T-cell (primary cell): ENCODE measurements around the gene SMURF1. TPM values are rescaled to one million over a fixed set of nuclear protein-coding genes. Genes with fewer than 3 reads are reported as not detected.

ENCODE experiments used
- ATAC-seq, 4 experiments: fragments of 200-7000 bp in 3 of 4; fragments of 150-1000 bp in 1 of 4; cut with Tn5 transposase; replicated peaks in 1 of 4; 1 replicate in 3 of 4; 2 replicates in 1 of 4; pipeline ENCODE4 v1.10.0; 2021; ENCODE audit warnings: moderate library complexity in 3 of 4, mild to moderate bottlenecking in 2 of 4, moderate number of reproducible peaks in 1 of 4
- CTCF ChIA-PET, 2 donors: fragments of 300-600 bp; sonication (Branson Sonifier 250); formaldehyde crosslinking; loops; one replicate each; lab custom pipeline; 2022; ENCODE audit warnings: antibody characterized with exemption in 2 of 2; lab: Charles Lee
- POLR2A ChIA-PET, 2 donors: fragments of 300-600 bp; sonication (Branson Sonifier 250); formaldehyde crosslinking; loops; one replicate each; lab custom pipeline; 2022; ENCODE audit warnings: antibody characterized with exemption in 2 of 2; lab: Charles Lee
- DNase-seq, 35 experiments: peaks; one replicate each; pipeline versions ENCODE4 v3.0.0 to v3.0.0-alpha.2; 2013 to 2023
- H3K27ac ChIP-seq: one replicate; pipeline ENCODE4 v1.5.1; 2013; ENCODE audit warnings: low read length
- H3K27me3 ChIP-seq, 2 experiments: replicated peaks in 1 of 2; 1 replicate in 1 of 2; 2 replicates in 1 of 2; pipeline versions ENCODE4 v1.6.1 to v1.7.0; 2013; ENCODE audit warnings: low read length in 1 of 2, mixed read lengths in 1 of 2; ENCODE audit not compliant: control insufficient read depth in 2 of 2, insufficient read depth in 2 of 2; ENCODE audit errors: extremely low read depth in 1 of 2
- H3K36me3 ChIP-seq, 2 donors: 1 replicate in 1 of 2; 2 replicates in 1 of 2; pipeline versions ENCODE4 v1.6.1 to v1.7.0; 2013; ENCODE audit warnings: low read length in 1 of 2; ENCODE audit not compliant: control insufficient read depth in 2 of 2, insufficient read depth in 1 of 2; ENCODE audit errors: extremely low read depth in 1 of 2
- H3K4me1 ChIP-seq, 2 experiments: 1 replicate in 1 of 2; 2 replicates in 1 of 2; pipeline versions ENCODE4 v1.6.1 to v1.7.0; 2013; ENCODE audit warnings: low read length in 2 of 2, mixed read lengths in 1 of 2; ENCODE audit not compliant: insufficient read depth in 2 of 2, control insufficient read depth in 1 of 2; ENCODE audit errors: extremely low read depth in 1 of 2
- H3K4me3 ChIP-seq, 2 donors: 1 replicate in 1 of 2; 2 replicates in 1 of 2; pipeline versions ENCODE4 v1.5.1 to v1.7.0; 2013; ENCODE audit warnings: mild to moderate bottlenecking in 2 of 2, low read length in 1 of 2, moderate library complexity in 1 of 2; ENCODE audit not compliant: control insufficient read depth in 1 of 2; ENCODE audit errors: extremely low read depth in 1 of 2
- H3K9me3 ChIP-seq: 2 replicates; pipeline ENCODE4 v1.7.0; 2013
- H3K27ac Mint-ChIP-seq, 2 donors: one replicate each; pipeline ENCODE4 v1.8.0; 2020 to 2021; ENCODE audit warnings: mild to moderate bottlenecking in 2 of 2, mixed read lengths in 2 of 2
- H3K27me3 Mint-ChIP-seq, 2 donors: one replicate each; pipeline ENCODE4 v1.8.0; 2021 to 2022; ENCODE audit warnings: mixed read lengths in 2 of 2
- H3K36me3 Mint-ChIP-seq: one replicate; pipeline ENCODE4 v1.8.0; 2021; ENCODE audit warnings: mixed read lengths
- H3K4me1 Mint-ChIP-seq, 3 donors: one replicate each; pipeline ENCODE4 v1.8.0; 2020 to 2022; ENCODE audit warnings: mixed read lengths in 3 of 3, mild to moderate bottlenecking in 1 of 3
- H3K4me3 Mint-ChIP-seq, 3 donors: one replicate each; pipeline ENCODE4 v1.8.0; 2020 to 2022; ENCODE audit warnings: mild to moderate bottlenecking in 3 of 3, mixed read lengths in 3 of 3, moderate library complexity in 3 of 3
- H3K9me3 Mint-ChIP-seq, 3 donors: one replicate each; pipeline ENCODE4 v1.8.0; 2020 to 2022; ENCODE audit warnings: mixed read lengths in 3 of 3
- WGBS: methylation state at CpG from one replicate; pipeline ENCODE4 v1.1.5; 2013; ENCODE audit warnings: missing lambda C conversion rate; ENCODE audit not compliant: insufficient coverage; 5-methylcytosine and 5-hydroxymethylcytosine counted together
- total RNA-seq, 35 experiments: library from RNA in 6 of 35; stranded (reverse) in 6 of 35; fragments of 120-200 nt in 1 of 35; gene quantifications; one replicate each; pipeline versions ENCODE4 v1.2.1 to v1.2.4 and lab custom pipeline; 2013 to 2026

Gene SMURF1
- total RNA-seq, 5 donors from 2014 or later (not counting 1 experiment from before 2014, with no cell fraction given): 21.6 to 26.4 (median 22.7) TPM

DNA sequence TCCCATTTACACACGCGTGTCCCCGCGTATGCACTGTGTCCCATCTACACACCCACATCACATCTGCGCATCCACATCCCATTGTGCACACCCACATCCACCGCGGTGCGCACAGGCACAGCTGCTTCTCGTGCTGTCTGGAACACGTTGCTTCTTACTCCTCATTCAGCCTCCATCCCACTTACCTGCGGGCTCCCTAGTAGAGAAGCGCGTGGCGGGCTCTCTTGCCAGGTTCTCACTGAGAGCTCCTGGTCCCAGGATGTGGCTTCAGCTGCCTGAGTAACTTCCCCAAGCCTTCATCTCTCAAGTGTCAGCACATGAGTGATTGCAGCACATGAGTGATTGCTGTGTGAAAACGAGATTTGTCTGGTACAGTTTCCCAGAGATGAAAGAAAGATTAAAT, 147.8 kb downstream of the SMURF1 start:
- Histone ChIP-seq H3K36me3 (peaks cover 23 to 86% of the 10 kb centered on the region in 2 donors), H3K27ac (no peak overlapping the region), H3K9me3 (no peaks in the 10 kb centered on the region), H3K4me3 (no peak overlapping the region), H3K27me3 (no peaks in the 10 kb centered on the region), H3K4me1 (no peaks in the 10 kb centered on the region)
- Mint-ChIP-seq H3K9me3 (no peaks in the 10 kb centered on the region), H3K4me3 (no peak overlapping the region), H3K27ac (no peak overlapping the region), H3K27me3 (no peaks in the 10 kb centered on the region), H3K36me3 (peaks cover 58% of the 10 kb centered on the region), H3K4me1 (peaks cover 0 to 13% (median 5%) of the 10 kb centered on the region in 3 donors)
- ChIA-PET CTCF (interaction anchor here in 1 of 2 donors (0.6 kb wide), 1 partner anchor 526 kb away, joined by 4 read pairs; no protein-coding TSS in a partner anchor), POLR2A (no interaction called here)
- 91% methylated on average over 14 of the region's 15 CpGs for WGBS
- no peak for DNase-seq
- ATAC-seq: no peak

DNA sequence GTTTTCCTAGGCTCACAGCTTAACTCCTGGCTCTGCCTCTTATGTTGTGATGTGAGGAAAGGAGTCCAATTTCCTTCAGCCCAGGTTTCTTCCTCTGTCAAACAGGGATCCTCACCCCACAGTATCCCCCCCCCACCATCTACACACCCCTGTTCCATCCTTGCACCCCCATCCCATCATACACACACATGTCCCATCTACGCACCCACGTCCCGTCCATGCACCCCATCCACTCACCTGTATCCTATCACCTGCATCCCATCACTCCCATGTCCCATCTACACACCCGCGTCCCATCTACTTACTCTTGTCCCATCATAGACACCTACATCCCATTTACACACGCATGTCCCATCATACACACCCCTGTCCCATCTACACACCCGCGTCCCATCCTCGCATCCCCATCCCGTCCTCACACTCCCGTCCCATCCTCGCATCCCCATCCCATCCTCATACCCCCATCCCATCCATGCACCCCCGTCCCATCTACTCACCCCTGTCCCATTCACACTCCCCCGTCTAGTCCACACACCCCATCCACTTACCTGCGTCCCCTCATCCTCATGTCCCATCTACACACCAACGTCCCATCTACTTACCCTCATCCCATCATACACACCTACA, 148.3 kb downstream of the SMURF1 start:
- H3K9me3 ChIP-seq: no peaks in the 10 kb centered on the region
- 98% methylated on average over 14 of the region's 16 CpGs for WGBS
- ATAC-seq: no peak
- H3K36me3 Mint-ChIP-seq: peaks cover 57% of the 10 kb centered on the region
- H3K36me3 ChIP-seq: peaks cover 23 to 85% of the 10 kb centered on the region in 2 donors
- peaks cover 0 to 9% (median 0%) of the 10 kb centered on the region in 3 donors for H3K4me1 Mint-ChIP-seq
- H3K4me3 Mint-ChIP-seq: no peak overlapping the region
- H3K9me3 Mint-ChIP-seq: no peaks in the 10 kb centered on the region
- H3K27me3 ChIP-seq: no peaks in the 10 kb centered on the region
- no peaks in the 10 kb centered on the region for H3K4me1 ChIP-seq
- CTCF ChIA-PET: no interaction called here
- no peak for DNase-seq
- H3K4me3 ChIP-seq: no peak overlapping the region
- H3K27ac Mint-ChIP-seq: no peak overlapping the region
- POLR2A ChIA-PET: no interaction called here
- H3K27ac ChIP-seq: no peak overlapping the region
- no peaks in the 10 kb centered on the region for H3K27me3 Mint-ChIP-seq

DNA sequence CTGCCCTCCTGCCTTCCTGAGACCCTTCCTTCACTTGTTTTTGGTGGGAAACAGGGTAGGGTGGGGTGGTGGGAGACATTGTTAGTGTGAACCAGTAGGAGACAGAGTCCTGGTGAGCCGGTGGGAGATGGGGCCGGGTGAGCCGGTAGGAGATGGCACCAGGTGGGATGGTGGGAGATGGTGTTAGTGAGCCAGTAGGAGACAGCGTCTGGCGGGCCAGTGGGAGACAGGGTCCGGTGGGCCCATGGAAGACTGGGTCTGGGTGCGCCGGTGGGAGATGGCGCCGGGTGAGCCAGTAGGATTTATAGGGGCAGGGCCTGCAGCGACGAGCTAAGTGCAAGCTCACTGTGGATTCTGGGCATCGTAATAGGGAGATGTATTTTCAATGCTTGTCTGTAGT, 148.8 kb downstream of the SMURF1 start:
- CTCF ChIA-PET: no interaction called here
- H3K36me3 ChIP-seq: peaks cover 27 to 85% of the 10 kb centered on the region in 2 donors

DNA sequence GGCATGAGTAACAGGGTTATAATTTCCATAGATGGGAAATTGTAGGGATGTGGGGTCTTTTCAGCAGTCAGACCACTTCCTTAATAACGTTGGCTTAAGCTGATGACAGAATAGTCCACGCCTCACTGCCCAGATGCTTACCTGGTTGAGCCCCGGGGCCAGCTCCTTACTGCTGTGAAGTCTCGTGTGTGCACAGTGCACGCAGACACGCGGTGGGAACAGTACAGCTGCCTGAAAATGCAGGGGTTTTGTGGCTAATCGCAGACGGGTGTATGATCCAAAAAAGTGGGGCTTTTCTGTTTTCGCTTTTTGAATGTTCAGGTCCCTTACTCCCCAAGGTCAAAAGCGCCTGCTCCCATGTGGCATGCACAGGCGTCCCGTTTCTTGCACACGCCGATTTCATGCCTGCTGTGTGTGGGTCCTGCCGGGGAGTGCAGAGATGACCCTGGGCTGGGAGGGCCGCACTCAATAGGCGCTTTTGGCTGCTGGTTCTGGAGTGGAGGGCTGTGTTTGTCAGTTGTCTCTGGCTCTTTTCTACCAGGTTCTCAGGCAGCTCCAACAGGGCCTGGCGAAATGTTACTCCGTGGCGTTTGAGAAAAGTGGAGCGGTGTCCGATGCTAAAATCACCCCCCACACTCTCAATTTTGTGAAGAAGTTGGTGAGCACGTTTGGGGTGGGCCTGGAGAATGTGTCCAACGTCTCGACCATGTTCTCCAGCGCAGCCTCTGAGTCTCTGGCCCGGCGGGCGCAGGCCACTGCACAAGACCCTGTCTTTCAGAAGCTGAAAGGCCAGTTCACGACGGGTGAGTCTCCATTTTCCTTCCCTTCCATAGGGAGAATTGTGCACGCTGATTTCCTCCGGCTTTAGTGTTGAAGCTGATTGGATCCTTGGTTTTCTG, 149.6 kb downstream of the SMURF1 start:
- DNase-seq: no peak
- Mint-ChIP-seq H3K4me1 (peaks cover 1 to 14% (median 7%) of the 10 kb centered on the region in 3 donors), H3K4me3 (no peak overlapping the region), H3K36me3 (peaks cover 61% of the 10 kb centered on the region), H3K9me3 (no peaks in the 10 kb centered on the region), H3K27me3 (no peaks in the 10 kb centered on the region), H3K27ac (no peak overlapping the region)
- no peak for ATAC-seq
- Histone ChIP-seq H3K27ac (no peak overlapping the region), H3K27me3 (no peaks in the 10 kb centered on the region), H3K4me3 (no peak overlapping the region), H3K4me1 (peaks cover 0 to 5% of the 10 kb centered on the region in 2 experiments), H3K36me3 (peaks cover 34 to 84% of the 10 kb centered on the region in 2 donors), H3K9me3 (no peaks in the 10 kb centered on the region)
- WGBS: 93% methylated on average over 21 of the region's 34 CpGs
- POLR2A ChIA-PET: no interaction called here
- CTCF ChIA-PET: no interaction called here

More for the DNA sequence above, 148.8 kb downstream of the SMURF1 start:
- no peaks in the 10 kb centered on the region for H3K27me3 Mint-ChIP-seq
- H3K27ac Mint-ChIP-seq: no peak overlapping the region
- no peaks in the 10 kb centered on the region for H3K9me3 ChIP-seq
- H3K4me3 Mint-ChIP-seq: no peak overlapping the region
- WGBS: 97% methylated on average over 13 of the region's 13 CpGs
- POLR2A ChIA-PET: no interaction called here
- ATAC-seq: no peak
- H3K4me1 ChIP-seq: no peaks in the 10 kb centered on the region
- no peak overlapping the region for H3K27ac ChIP-seq
- H3K4me3 ChIP-seq: no peak overlapping the region
- no peaks in the 10 kb centered on the region for H3K27me3 ChIP-seq
- peaks cover 60% of the 10 kb centered on the region for H3K36me3 Mint-ChIP-seq
- DNase-seq: no peak
- H3K9me3 Mint-ChIP-seq: no peaks in the 10 kb centered on the region
- H3K4me1 Mint-ChIP-seq: peaks cover 0 to 9% (median 2%) of the 10 kb centered on the region in 3 donors

DNA sequence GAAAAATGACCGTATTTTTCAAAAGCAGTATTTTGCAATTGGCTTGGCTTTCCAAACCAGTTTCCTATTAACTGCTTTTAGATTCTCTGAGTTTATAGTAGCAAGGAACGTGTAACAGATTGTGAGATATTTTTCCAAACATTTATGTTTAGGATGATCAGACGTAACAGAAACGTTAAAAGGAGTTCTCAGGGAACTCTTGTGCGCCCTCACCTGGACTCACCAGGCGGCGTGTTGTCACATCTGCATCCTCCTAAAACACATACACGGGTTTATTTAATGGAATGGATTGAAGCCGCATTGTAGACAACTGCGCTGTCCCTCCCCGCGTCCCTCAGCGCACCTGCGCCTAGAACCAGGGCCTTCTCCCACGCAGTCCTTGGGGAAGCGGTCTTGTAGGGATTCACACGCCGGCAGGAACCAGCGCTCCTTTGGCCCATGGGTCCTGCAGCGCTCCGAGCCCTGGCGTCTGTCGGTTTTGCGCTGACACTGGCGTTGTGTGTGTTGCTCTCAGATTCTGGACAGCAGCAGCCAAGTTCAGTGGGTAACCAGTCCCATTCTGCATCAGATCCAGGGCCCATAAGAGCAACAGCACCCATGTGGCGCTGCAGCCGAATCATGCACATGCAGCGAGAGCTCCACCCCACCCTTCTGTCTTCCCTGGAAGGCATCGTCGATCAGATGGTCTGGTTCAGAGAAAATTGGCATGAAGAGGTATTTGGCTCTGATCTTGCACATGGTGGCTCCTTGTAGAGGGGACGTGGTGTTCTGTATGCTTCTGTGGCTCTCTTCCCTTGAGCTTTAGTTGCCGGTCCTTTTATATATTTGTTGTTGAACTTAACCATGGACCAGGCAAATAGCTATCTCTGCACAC, 150.6 kb downstream of the SMURF1 start:
- Mint-ChIP-seq H3K4me1 (peaks cover 8 to 24% (median 17%) of the 10 kb centered on the region in 3 donors), H3K27me3 (no peaks in the 10 kb centered on the region), H3K9me3 (no peaks in the 10 kb centered on the region), H3K36me3 (peaks cover 63% of the 10 kb centered on the region), H3K4me3 (no peak overlapping the region), H3K27ac (no peak overlapping the region)
- Histone ChIP-seq H3K36me3 (peaks cover 32 to 91% of the 10 kb centered on the region in 2 donors), H3K27ac (no peak overlapping the region), H3K4me1 (peaks cover 5 to 15% of the 10 kb centered on the region in 2 experiments), H3K9me3 (no peaks in the 10 kb centered on the region), H3K4me3 (no peak overlapping the region), H3K27me3 (no peaks in the 10 kb centered on the region)
- no peak for DNase-seq
- ChIA-PET POLR2A (no interaction called here), CTCF (no interaction called here)
- no peak for ATAC-seq
- 98% methylated on average over 22 of the region's 32 CpGs for WGBS

DNA sequence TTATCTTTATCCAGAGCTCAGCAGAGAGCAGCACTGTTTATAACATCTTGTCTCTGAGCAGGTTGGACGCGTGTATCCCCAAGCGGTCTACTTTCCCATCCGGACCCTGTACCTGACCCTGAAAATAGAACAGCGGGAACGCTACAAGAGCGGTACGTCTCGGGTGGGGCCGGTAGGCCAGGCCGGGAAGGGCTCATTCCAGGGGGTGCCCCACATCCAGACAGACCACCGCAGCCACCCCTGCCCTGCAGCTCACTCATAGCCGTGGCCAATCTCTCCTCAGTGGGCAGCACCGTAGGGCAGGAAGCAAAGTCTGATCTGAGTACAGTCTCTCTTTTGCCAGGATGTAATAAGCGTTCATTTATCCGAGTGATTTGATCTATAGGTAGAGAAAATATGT, 151.8 kb downstream of the SMURF1 start:
- 97% methylated on average over 13 of the region's 16 CpGs for WGBS
- Mint-ChIP-seq H3K27ac (no peak overlapping the region), H3K4me1 (peaks cover 15 to 35% (median 27%) of the 10 kb centered on the region in 3 donors), H3K9me3 (no peaks in the 10 kb centered on the region), H3K36me3 (peaks cover 74% of the 10 kb centered on the region), H3K27me3 (no peaks in the 10 kb centered on the region), H3K4me3 (no peak overlapping the region)
- Histone ChIP-seq H3K27ac (no peak overlapping the region), H3K27me3 (no peaks in the 10 kb centered on the region), H3K9me3 (no peaks in the 10 kb centered on the region), H3K36me3 (peaks cover 32 to 94% of the 10 kb centered on the region in 2 donors), H3K4me1 (peaks cover 5 to 15% of the 10 kb centered on the region in 2 experiments), H3K4me3 (no peak overlapping the region)
- DNase-seq (no peak), ATAC-seq (no peak)
- ChIA-PET POLR2A (interaction anchor here in 1 of 2 donors (0.6 kb wide), 1 partner anchor 500 kb away, joined by 9 read pairs; no protein-coding TSS in a partner anchor), CTCF (no interaction called here)
